PC-9 (cell line): ENCODE data around the gene RIMKLA.

Experiments
- EZH2 ChIP-seq: fragments of 200-600 bp; sonication (generic); IDR thresholded peaks from 2 replicates; pipeline ENCODE4 v1.8.0; 2017; ENCODE audit warnings: antibody characterized with exemption, low read depth
- TF ChIP-seq, protein P1 (sequence below): fragments of 200-600 bp; sonication (generic); conservative IDR thresholded peaks from 2 replicates; pipeline ENCODE4 v1.6.1; 2017; ENCODE audit warnings: mixed run types, antibody characterized with exemption, mild to moderate bottlenecking, moderate library complexity

GRCh38 chr1:42422737-42423136 lies 42.1 kb downstream of the RIMKLA start:
- TF ChIP-seq, protein P1, sequence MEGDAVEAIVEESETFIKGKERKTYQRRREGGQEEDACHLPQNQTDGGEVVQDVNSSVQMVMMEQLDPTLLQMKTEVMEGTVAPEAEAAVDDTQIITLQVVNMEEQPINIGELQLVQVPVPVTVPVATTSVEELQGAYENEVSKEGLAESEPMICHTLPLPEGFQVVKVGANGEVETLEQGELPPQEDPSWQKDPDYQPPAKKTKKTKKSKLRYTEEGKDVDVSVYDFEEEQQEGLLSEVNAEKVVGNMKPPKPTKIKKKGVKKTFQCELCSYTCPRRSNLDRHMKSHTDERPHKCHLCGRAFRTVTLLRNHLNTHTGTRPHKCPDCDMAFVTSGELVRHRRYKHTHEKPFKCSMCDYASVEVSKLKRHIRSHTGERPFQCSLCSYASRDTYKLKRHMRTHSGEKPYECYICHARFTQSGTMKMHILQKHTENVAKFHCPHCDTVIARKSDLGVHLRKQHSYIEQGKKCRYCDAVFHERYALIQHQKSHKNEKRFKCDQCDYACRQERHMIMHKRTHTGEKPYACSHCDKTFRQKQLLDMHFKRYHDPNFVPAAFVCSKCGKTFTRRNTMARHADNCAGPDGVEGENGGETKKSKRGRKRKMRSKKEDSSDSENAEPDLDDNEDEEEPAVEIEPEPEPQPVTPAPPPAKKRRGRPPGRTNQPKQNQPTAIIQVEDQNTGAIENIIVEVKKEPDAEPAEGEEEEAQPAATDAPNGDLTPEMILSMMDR = no peak
- TF ChIP-seq EZH2 = no peak
